Measurements from ENCODE around the gene GALNT2.

GALNT2 gene

GRCh38 chr1:230073371-230074035 is 6.5 kb downstream of the GALNT2 start:
- no peak for TF ChIP-seq CTCF (IDR thresholded peaks at IDR 0.05; ENCODE audit: extremely low read depth, insufficient read depth, missing control alignments)
- in situ Hi-C loops (cut with MboI; ENCODE audit: low pct_unique_long_range_greater_than_20kb, low sequenced_read_pairs, unreplicated experiment): no loop called here
- DNase-seq (ENCODE audit: low spot score): no peak

DNA sequence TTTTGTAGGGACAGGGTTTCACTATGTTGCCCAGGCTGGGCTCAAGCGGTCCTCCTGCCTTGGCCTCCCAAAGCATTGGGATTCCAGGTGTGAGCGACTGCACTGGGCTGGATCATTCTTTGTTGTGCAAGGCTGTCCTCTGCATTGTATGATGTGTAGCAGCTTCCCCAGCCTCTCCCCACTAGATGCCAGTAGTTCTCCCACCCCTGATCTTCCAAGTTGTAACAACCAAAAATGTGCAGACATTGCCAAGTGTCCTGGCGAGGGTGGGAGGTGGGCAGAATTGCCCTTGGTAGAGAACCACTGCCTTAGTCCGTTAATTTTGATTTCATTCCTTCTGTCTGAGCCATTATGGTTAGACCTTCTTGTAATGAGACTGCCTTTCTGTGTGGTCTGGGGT is 7.2 kb downstream of the GALNT2 start:
- in situ Hi-C loops (cut with MboI; ENCODE audit: low pct_unique_long_range_greater_than_20kb, low sequenced_read_pairs, unreplicated experiment): no loop called here
- no peak for TF ChIP-seq CTCF (IDR thresholded peaks at IDR 0.05; ENCODE audit: extremely low read depth, insufficient read depth, missing control alignments)
- no peak for DNase-seq (ENCODE audit: low spot score)

DNA sequence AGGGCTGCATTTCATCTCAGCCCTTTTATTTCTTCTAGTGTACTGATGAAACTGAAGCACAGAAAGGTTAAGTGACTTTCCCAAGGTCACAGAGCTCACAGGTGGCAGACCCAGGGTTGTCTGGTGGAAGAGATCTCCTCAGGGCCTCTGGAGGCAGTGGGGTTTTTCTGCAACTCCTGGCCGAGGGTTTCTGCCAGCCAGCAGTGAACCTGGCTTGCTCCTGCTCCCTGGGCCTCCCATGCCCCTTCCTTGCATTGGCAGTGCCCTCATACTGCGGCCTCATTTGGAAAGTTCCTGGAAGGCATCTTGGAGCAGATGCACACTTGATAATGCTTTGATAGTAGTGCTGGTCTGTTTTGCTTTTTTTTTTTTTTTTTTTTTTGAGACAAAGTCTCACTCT is 7.7 kb downstream of the GALNT2 start:
- TF ChIP-seq CTCF (IDR thresholded peaks at IDR 0.05; ENCODE audit: extremely low read depth, insufficient read depth, missing control alignments): no peak
- in situ Hi-C loops (cut with MboI; ENCODE audit: low pct_unique_long_range_greater_than_20kb, low sequenced_read_pairs, unreplicated experiment): no loop called here
- DNase-seq (ENCODE audit: low spot score): no peak

DNA sequence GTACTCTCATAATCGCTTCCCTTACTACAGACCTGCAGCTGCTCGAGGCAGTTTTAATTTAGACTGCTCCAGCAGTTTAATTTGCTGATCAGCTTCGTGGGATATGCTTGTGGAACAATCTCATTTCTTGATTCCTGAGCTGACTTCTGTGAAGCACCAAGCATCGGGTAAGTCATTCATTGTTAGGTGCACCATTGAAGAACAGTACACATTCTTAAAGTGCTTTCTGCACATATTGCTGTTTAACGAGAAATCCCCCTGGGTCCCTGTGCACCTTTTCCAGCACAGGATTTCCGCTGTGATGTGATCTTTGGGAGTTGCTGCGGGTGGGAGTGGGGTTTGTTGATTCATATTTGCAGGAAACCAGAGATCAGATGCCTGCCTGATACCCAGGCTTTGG is 9.1 kb downstream of the GALNT2 start:
- no peak for DNase-seq (ENCODE audit: low spot score)
- in situ Hi-C loops (cut with MboI; ENCODE audit: low pct_unique_long_range_greater_than_20kb, low sequenced_read_pairs, unreplicated experiment): no loop called here
- TF ChIP-seq CTCF (IDR thresholded peaks at IDR 0.05; ENCODE audit: extremely low read depth, insufficient read depth, missing control alignments): no peak

DNA sequence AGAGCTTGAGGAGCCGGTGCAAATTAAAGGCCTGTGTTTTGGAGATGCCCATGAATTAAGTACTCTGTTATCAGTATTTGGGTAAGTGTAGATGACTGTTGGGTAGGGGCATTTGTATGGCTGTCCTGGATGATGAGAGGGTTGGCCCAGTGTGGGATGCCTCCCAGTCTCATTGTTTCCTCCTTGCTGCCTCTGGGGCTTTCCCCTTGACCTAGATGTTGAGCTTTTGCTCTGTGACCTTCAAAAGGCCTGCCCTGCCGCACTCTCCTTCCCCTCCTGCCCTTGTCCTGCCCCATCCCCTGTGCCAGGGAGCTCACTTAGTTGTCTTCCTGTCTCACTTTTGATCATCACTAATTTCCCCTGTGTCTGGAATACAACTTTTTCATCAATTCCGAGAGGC is 10.0 kb downstream of the GALNT2 start:
- no peak for DNase-seq (ENCODE audit: low spot score)
- no peak for TF ChIP-seq CTCF (IDR thresholded peaks at IDR 0.05; ENCODE audit: extremely low read depth, insufficient read depth, missing control alignments)
- in situ Hi-C loops (cut with MboI; ENCODE audit: low pct_unique_long_range_greater_than_20kb, low sequenced_read_pairs, unreplicated experiment): no loop called here

GRCh38 chr1:230077436-230078213 is 10.6 kb downstream of the GALNT2 start:
- TF ChIP-seq CTCF (IDR thresholded peaks at IDR 0.05; ENCODE audit: extremely low read depth, insufficient read depth, missing control alignments): no peak
- in situ Hi-C loops (cut with MboI; ENCODE audit: low pct_unique_long_range_greater_than_20kb, low sequenced_read_pairs, unreplicated experiment): no loop called here
- DNase-seq (ENCODE audit: low spot score): no peak
